ENCODE results near the gene ARMC7.
A peak's percentile ranks its signal among the peaks of the same experiment; 100 is the strongest.

The ARMC7 gene

DNA sequence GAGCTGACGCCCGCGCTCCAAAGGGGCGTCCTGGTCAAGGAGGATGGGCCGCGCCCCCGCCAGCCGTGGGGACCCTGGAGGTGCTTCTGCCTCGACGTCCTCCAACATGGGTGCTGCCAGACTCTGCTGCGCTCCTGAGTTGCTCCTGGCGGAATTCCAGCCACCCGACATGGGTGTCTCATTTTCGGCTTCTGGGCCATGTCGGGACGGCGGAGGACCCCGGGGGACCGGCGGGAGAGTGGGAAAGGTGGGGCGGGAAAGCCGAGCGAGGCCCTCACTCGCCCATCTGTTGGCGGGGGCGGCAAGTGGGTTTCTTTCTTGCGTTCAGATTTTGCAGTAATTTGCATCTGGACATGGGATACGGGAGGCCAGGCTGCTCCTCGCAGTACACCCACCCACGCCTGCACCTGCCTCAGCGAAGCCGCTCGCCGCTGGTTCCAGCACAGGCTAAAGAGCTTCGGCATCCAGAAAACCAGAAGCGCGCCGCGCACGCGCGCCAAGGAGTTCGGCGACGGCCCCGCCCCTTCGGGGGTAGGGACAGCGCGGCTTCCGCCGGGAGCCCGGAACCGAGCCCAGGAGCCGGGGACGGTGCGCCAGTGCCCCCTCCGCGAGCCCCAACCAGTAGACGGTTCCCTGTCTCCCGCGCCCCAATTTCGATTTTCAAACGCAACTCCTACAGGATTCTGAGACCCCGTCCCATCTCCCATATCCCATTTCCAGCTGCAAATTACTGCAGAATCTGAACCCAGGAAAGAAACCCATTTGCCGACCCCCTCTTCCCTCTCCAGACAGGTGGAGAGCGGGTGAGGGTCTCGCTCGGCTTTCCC lies at the start of gene ARMC7:
Gene ARMC7, plus strand, starts transcription at position 563 of the 827 bp plus-strand sequence. CDS start 320 bp downstream, outside the sequence.
- no peaks in the 10 kb centered on the region for H3K9me3 Mint-ChIP-seq
- peaks cover 48% of the 10 kb centered on the region for H3K36me3 Mint-ChIP-seq (ENCODE audit: low read depth)
- peaks cover 14% of the 10 kb centered on the region for H3K27me3 Mint-ChIP-seq
- H3K27ac Mint-ChIP-seq: peak within 1 kb of the TSS; percentile 88
- intact Hi-C loops (cut with micrococcal nuclease): loop anchor here (5.0 kb wide), 1 partner anchor 32 kb away; no protein-coding TSS in a partner anchor
- H3K4me1 Mint-ChIP-seq (ENCODE audit: low read depth): peaks cover 48% of the 10 kb centered on the region
- peak within 1 kb of the TSS; percentile 87 for H3K4me3 Mint-ChIP-seq

DNA sequence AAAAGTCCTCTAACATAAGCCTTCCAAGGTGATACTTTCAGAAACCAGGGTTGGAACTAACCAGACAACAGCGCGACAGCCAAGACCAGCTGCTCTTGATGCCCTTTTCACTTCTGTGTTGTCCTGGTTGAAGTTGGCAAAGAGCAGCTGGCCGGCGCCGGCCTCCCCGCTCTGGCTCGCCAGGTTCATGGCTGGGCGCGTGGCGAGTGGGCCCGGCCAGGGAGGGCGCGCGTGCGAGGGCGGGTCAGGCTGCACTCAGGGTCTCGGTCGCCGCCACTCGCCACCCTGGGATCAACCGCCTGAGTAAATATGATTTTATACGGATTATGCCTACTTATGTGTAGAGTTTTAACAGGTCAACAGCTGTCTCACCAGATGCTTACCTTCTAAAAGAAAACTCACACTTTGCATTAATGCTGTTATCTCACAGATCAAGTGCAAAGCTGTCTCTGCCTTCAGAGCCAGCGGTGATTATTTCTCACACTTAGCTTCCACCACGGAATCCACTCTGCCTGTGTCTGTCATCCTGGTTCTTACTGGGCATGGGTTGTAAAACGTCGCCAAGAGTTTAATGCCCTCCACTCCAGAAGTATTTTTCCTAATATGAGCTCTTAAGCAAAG lies 49.2 kb upstream of the ARMC7 start:
- intact Hi-C loops (cut with micrococcal nuclease): loop anchor here (5.0 to 10.0 kb wide), 2 partner anchors 114 to 142 kb away; no protein-coding TSS in a partner anchor
- no peaks in the 10 kb centered on the region for H3K27me3 Mint-ChIP-seq
- peaks cover 22% of the 10 kb centered on the region for H3K4me1 Mint-ChIP-seq (ENCODE audit: low read depth)
- no peak overlapping the region for H3K4me3 Mint-ChIP-seq
- H3K9me3 Mint-ChIP-seq: no peaks in the 10 kb centered on the region
- H3K27ac Mint-ChIP-seq: no peak overlapping the region
- peaks cover 95% of the 10 kb centered on the region for H3K36me3 Mint-ChIP-seq (ENCODE audit: low read depth)

DNA sequence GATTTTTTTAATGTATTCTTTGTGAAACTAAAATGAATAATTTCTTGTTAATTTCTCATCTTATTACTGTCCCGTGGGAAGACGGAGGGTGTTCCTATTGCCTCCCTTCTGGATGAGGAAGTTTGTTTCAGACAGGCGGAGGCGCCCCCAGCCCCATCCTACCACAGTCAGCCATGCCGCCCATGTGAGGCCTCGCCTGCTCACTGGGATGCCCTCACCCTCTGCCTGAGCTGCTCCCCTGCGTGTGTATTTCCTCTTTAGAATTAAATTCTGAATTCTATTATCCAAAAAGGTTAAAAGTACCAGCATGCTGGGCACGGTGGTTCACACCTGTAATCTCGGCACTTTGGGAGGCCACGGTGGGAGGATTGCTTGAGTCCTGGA lies 48.7 kb upstream of the ARMC7 start:
- Mint-ChIP-seq H3K27me3 (no peaks in the 10 kb centered on the region), H3K9me3 (no peaks in the 10 kb centered on the region), H3K4me3 (no peak overlapping the region), H3K36me3 (ENCODE audit: low read depth) (peaks cover 91% of the 10 kb centered on the region), H3K4me1 (ENCODE audit: low read depth) (peaks cover 27% of the 10 kb centered on the region), H3K27ac (no peak overlapping the region)
- intact Hi-C loops (cut with micrococcal nuclease): loop anchor here (5.0 to 10.0 kb wide), 2 partner anchors 114 to 141 kb away; no protein-coding TSS in a partner anchor

DNA sequence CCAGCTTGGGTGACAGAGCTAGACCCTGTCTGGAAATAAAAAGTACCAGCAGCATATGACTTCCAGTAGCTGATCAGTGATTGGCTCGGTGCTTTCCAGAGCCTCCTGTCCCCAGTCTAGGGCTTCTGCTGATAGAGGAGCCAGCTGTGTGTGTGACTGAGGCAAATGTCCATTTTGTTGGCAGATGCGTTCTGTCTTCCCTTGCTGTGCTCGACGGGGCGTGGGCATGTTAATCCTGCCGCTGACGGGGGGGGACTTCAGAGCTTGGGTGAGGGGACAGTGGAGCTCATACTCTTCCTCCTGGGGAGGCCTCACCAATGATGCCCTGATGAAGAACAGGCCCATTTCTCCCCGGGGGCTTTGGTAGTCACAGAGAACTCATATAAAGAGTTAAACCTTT lies 48.2 kb upstream of the ARMC7 start:
- H3K27ac Mint-ChIP-seq: no peak overlapping the region
- H3K4me3 Mint-ChIP-seq: no peak overlapping the region
- H3K36me3 Mint-ChIP-seq (ENCODE audit: low read depth): peaks cover 85% of the 10 kb centered on the region
- no peaks in the 10 kb centered on the region for H3K9me3 Mint-ChIP-seq
- intact Hi-C loops (cut with micrococcal nuclease): loop anchor here (5.0 to 10.0 kb wide), 2 partner anchors 113 to 141 kb away; no protein-coding TSS in a partner anchor
- H3K27me3 Mint-ChIP-seq: no peaks in the 10 kb centered on the region
- peaks cover 32% of the 10 kb centered on the region for H3K4me1 Mint-ChIP-seq (ENCODE audit: low read depth)

DNA sequence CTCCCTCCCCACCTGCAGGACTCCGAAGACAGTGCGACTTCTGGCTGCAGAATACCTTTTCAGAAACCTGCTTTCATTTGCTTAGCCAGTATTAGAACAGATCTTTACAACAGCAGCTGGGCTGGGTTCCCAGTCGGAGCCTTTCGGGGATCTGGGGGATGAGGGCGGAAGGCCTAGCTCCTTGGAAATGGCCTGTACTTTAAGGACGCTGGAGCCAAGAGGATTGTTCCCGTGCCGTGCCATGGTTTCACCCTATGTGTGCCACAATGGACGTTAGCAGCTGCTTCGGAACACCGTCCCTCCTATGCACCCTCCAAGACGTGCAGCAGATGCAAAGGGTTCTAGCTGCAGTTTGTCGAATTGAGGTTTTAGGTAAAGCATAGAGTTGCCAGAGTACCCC lies 46.6 kb upstream of the ARMC7 start:
- Mint-ChIP-seq H3K27me3 (no peaks in the 10 kb centered on the region), H3K4me1 (ENCODE audit: low read depth) (peaks cover 40% of the 10 kb centered on the region), H3K27ac (no peak overlapping the region), H3K4me3 (no peak overlapping the region), H3K36me3 (ENCODE audit: low read depth) (peaks cover 69% of the 10 kb centered on the region), H3K9me3 (no peaks in the 10 kb centered on the region)
- intact Hi-C loops (cut with micrococcal nuclease): loop anchor here (5.0 to 10.0 kb wide), 2 partner anchors 112 to 139 kb away; no protein-coding TSS in a partner anchor

DNA sequence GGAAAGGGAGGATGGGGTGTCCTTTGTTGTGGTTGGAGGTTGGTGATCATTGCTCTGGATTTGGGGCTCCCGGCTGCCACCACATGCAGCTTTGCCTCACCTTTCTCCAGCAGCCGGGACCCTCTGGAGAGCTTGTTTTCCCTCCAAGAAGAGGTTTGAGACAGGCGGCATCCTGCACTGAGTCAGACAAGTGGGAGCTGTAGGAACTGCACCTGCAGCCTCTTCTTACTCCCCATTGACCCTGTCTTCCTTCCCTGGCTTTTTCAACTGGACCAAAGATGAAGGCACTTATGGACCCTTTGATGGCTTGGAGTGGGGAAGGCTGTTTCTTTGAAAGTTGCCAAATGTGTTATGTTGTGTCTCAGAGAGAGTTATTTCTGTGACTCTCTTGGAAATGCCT lies 46.1 kb upstream of the ARMC7 start:
- Mint-ChIP-seq H3K36me3 (ENCODE audit: low read depth) (peaks cover 65% of the 10 kb centered on the region), H3K27me3 (no peaks in the 10 kb centered on the region), H3K27ac (no peak overlapping the region), H3K4me3 (no peak overlapping the region), H3K4me1 (ENCODE audit: low read depth) (peaks cover 40% of the 10 kb centered on the region), H3K9me3 (no peaks in the 10 kb centered on the region)
- intact Hi-C loops (cut with micrococcal nuclease): loop anchor here (5.0 to 10.0 kb wide), 2 partner anchors 111 to 139 kb away; no protein-coding TSS in a partner anchor

DNA sequence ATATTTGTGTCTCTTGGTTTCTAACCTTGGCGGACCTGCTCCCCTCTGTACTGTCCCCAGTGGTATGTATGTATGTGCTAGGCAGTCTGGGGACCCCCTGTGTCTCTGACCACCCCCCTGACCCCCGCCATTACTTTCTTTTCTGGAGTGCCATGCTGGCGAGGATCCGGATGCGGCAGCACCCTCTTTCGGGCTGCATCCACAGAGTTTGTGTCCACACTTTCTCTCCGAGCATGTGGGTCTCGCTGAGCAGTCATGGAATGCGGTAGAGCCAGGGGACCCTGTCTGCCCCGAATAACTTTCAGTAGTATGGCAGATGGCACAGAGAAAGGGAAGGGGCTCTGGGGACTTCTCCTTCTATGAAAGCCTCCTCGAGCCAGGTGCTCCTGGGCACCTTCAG lies 45.7 kb upstream of the ARMC7 start:
- H3K27ac Mint-ChIP-seq: no peak overlapping the region
- peaks cover 65% of the 10 kb centered on the region for H3K36me3 Mint-ChIP-seq (ENCODE audit: low read depth)
- no peaks in the 10 kb centered on the region for H3K9me3 Mint-ChIP-seq
- intact Hi-C loops (cut with micrococcal nuclease): loop anchor here (5.0 to 10.0 kb wide), 2 partner anchors 111 to 138 kb away; no protein-coding TSS in a partner anchor
- peaks cover 40% of the 10 kb centered on the region for H3K4me1 Mint-ChIP-seq (ENCODE audit: low read depth)
- no peaks in the 10 kb centered on the region for H3K27me3 Mint-ChIP-seq
- no peak overlapping the region for H3K4me3 Mint-ChIP-seq

DNA sequence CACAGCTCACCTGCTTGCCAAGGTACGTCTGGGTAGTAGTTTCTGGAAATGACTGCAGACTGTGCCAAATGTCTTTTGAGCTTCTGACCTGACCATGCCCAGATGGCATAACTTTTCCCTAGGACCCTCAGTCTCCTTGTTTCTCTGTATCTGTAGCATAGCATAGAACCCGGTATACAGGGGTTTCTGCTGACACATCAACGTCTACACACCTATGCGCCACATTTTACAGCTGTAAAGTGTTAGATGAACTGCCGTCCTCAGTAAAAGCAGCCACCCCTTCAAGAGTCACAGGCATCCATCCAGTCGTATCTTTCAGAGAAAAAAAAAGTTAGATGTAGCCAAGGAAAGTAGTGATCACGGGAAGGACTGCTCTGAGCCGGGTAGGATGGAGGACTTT lies 45.3 kb upstream of the ARMC7 start:
- Mint-ChIP-seq H3K4me1 (ENCODE audit: low read depth) (peaks cover 37% of the 10 kb centered on the region), H3K36me3 (ENCODE audit: low read depth) (peaks cover 62% of the 10 kb centered on the region), H3K27me3 (no peaks in the 10 kb centered on the region), H3K27ac (no peak overlapping the region), H3K9me3 (no peaks in the 10 kb centered on the region), H3K4me3 (no peak overlapping the region)
- intact Hi-C loops (cut with micrococcal nuclease): loop anchor here (5.0 to 10.0 kb wide), 2 partner anchors 110 to 138 kb away; no protein-coding TSS in a partner anchor

DNA sequence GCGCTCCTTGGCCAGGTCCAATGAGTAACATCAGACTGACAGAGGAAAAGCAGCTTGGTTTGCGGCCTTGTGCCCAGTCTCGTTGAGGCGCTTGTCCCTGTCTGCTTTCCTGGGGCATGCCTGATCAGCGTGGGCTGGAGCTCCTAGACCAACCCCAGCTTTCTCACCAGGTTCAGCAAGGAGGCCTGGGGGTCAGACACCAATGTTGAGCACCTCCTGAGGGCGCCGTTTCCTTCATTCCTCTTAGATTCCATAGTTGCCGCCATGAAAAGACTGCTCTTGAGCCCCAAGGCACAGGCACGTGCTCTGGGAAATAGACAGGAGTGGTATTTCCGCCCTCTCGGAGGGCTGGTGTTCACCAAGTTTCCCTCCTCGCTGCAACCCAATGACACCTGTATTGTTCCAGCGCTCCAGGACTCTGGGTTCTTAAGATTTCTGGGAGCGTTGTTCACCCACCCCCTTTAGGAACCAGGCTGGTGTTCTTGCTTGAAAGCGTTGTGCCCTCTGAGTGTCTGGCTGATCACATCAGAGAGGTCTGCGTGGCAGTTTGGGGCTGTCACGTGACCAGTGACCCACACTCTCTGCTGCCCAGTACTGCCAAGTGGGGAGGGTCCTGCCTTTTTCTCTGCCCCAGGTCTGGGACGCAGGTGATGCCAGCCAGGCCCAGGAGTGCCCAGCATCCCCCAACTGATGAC lies 44.8 kb upstream of the ARMC7 start:
- Mint-ChIP-seq H3K27ac (peak overlapping the region; percentile 57), H3K36me3 (ENCODE audit: low read depth) (peaks cover 56% of the 10 kb centered on the region), H3K9me3 (no peaks in the 10 kb centered on the region), H3K27me3 (no peaks in the 10 kb centered on the region), H3K4me1 (ENCODE audit: low read depth) (peaks cover 32% of the 10 kb centered on the region), H3K4me3 (no peak overlapping the region)
- intact Hi-C loops (cut with micrococcal nuclease): loop anchor here (5.0 to 10.0 kb wide), 2 partner anchors 110 to 137 kb away; no protein-coding TSS in a partner anchor

DNA sequence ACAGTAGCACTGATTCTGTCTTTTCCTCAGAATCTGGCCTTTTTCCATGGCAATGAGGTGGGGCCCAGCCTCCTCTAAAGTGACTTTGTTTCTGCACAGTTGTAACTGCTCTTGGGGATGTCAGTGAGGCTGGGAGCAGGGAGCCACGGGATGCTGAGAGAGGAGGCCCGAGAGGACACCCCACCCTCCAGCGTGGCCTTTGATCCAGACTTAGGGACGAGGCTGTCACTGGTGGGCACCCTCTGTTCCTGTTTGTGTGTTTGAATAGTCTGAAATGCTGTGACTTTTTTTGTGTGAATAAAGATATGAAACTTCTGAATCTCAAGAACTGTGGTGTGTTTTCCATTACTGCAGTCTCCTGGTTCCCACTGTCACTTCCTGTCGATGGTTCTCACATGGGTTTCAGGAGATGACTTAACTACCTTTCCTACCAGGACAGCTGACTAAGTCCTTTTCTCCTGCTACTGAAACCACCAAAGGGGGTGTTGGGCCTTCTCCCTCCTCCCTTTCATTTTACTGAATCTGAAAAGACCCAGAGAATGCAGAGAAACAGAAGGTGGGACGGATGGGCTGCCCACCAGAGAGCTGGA lies 44.1 kb upstream of the ARMC7 start:
- Mint-ChIP-seq H3K36me3 (ENCODE audit: low read depth) (peaks cover 50% of the 10 kb centered on the region), H3K4me3 (no peak overlapping the region), H3K9me3 (no peaks in the 10 kb centered on the region), H3K27me3 (no peaks in the 10 kb centered on the region), H3K27ac (peak overlapping the region; percentile 57), H3K4me1 (ENCODE audit: low read depth) (peaks cover 29% of the 10 kb centered on the region)
- intact Hi-C loops (cut with micrococcal nuclease): loop anchor here (10.0 kb wide), 1 partner anchor 109 kb away; no protein-coding TSS in a partner anchor

DNA sequence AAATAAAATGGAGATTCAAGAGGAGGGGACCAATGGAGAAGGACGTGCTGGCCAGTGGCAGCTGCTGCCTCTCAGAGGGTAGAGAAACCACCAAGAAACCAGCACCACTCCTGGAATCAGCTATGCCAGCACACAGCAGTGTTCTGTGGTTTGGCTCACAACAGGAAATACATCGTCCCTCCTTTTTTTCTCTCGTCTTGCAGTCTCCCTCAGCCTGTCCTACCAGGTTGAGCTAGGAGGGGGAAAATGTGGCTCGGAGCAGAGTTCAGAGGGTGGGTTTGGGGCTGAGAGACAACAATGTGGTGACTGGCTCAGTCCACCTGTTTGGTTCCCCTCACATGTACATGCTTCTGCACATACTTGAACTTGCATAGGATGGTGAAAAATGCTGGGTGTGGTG lies 41.9 kb upstream of the ARMC7 start:
- H3K4me3 Mint-ChIP-seq: no peak overlapping the region
- H3K27me3 Mint-ChIP-seq: peaks cover 2% of the 10 kb centered on the region
- no peaks in the 10 kb centered on the region for H3K9me3 Mint-ChIP-seq
- peak overlapping the region; percentile 33 for H3K27ac Mint-ChIP-seq
- intact Hi-C loops (cut with micrococcal nuclease): loop anchor here (10.0 kb wide), 1 partner anchor 107 kb away; no protein-coding TSS in a partner anchor
- H3K4me1 Mint-ChIP-seq (ENCODE audit: low read depth): peaks cover 29% of the 10 kb centered on the region
- H3K36me3 Mint-ChIP-seq (ENCODE audit: low read depth): peaks cover 28% of the 10 kb centered on the region

DNA sequence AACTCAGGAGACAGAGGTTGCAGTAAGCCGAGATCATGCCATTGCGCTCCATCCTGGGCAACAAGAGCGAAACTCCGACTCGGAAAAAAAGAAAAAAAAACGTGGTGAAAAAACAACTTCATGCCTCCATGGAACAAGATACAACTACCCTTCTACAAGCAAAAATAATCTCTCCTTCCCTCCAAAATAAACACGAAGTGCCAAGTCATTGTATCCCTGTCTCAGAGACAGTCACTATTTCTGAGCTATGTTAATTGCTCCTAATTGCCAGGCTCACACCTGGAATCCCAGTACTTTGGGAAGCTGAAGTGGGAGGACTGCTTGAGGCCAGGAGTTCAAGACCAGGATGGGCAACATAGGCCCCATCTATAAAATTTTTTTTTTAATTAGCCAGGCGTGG lies 41.0 kb upstream of the ARMC7 start:
- intact Hi-C loops (cut with micrococcal nuclease): loop anchor here (10.0 kb wide), 1 partner anchor 106 kb away; no protein-coding TSS in a partner anchor
- no peak overlapping the region for H3K27ac Mint-ChIP-seq
- H3K27me3 Mint-ChIP-seq: peaks cover 2% of the 10 kb centered on the region
- peaks cover 19% of the 10 kb centered on the region for H3K36me3 Mint-ChIP-seq (ENCODE audit: low read depth)
- no peaks in the 10 kb centered on the region for H3K9me3 Mint-ChIP-seq
- peaks cover 29% of the 10 kb centered on the region for H3K4me1 Mint-ChIP-seq (ENCODE audit: low read depth)
- no peak overlapping the region for H3K4me3 Mint-ChIP-seq

DNA sequence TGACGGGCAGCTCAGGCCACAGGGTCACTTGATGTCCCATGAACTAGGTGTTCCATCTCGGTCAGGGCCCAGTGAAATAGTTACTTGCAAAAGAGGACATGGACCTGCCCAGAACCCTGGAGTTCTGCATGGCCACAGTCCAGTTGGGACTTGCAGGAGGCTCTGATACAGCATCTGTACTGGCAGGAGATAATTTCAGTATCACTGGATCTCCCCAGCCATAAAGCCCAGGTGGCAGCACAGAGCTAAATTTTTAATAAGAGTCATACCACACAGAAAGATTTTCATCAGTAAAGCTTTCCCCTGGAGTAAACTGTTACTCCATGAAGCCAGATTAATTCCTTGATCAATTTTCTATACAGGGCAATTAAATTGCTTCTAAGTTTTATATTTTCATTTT lies 40.0 kb upstream of the ARMC7 start:
- Mint-ChIP-seq H3K27me3 (peaks cover 2% of the 10 kb centered on the region), H3K36me3 (ENCODE audit: low read depth) (peaks cover 8% of the 10 kb centered on the region), H3K9me3 (no peaks in the 10 kb centered on the region), H3K27ac (no peak overlapping the region), H3K4me3 (no peak overlapping the region), H3K4me1 (ENCODE audit: low read depth) (peaks cover 31% of the 10 kb centered on the region)
- intact Hi-C loops (cut with micrococcal nuclease): loop anchor here (10.0 kb wide), 1 partner anchor 105 kb away; no protein-coding TSS in a partner anchor

All from dendritic cell treated with granulocyte-macrophage colony-stimulating factor and Interleukin-4, amounts not matched to agents 40 ng/mL and 50 ng/mL, for 4 days (primary cell).